GM23338 (cell line): ENCODE data around the gene RTL1. TPM values are rescaled to one million over a fixed set of nuclear protein-coding genes. Genes with fewer than 3 reads are reported as not detected.

ENCODE experiments used
- ATAC-seq: fragments of 200-7000 bp; cut with Tn5 transposase; 3 replicates; pipeline ENCODE4 v1.9.1; 2020
- DNase-seq: peaks from one replicate; pipeline ENCODE4 v3.0.0-alpha.2; 2015; ENCODE audit warnings: low spot score
- H2AFZ ChIP-seq: fragments of 200-600 bp; sonication (generic); 2 replicates; pipeline ENCODE4 v1.8.0; 2016; ENCODE audit warnings: antibody characterized with exemption, mild to moderate bottlenecking, moderate library complexity
- H3F3A ChIP-seq: fragments of 200-600 bp; sonication (generic); replicated peaks from 2 replicates; pipeline ENCODE4 v1.8.0; 2017; ENCODE audit warnings: antibody characterized with exemption, mixed run types, low read depth
- H3K27ac ChIP-seq: fragments of 200-600 bp; sonication (generic); 2 replicates; pipeline ENCODE4 v1.6.1; 2016; ENCODE audit warnings: low read depth
- H3K27me3 ChIP-seq: fragments of 200-600 bp; sonication (generic); 2 replicates; pipeline ENCODE4 v1.8.0; 2016; ENCODE audit warnings: mild to moderate bottlenecking, mixed run types, moderate library complexity; ENCODE audit not compliant: insufficient read depth
- H3K36me3 ChIP-seq: fragments of 200-600 bp; sonication (generic); 2 replicates; pipeline ENCODE4 v1.8.0; 2016; ENCODE audit warnings: mild to moderate bottlenecking; ENCODE audit not compliant: insufficient read depth
- H3K4me1 ChIP-seq: fragments of 200-600 bp; sonication (generic); 2 replicates; pipeline ENCODE4 v1.8.0; 2016; ENCODE audit warnings: mild to moderate bottlenecking, moderate library complexity; ENCODE audit not compliant: insufficient read depth
- H3K4me2 ChIP-seq: fragments of 200-600 bp; sonication (generic); 2 replicates; pipeline ENCODE4 v1.7.1; 2017; ENCODE audit warnings: mixed run types
- H3K4me3 ChIP-seq: fragments of 200-600 bp; sonication (generic); 2 replicates; pipeline ENCODE4 v1.6.1; 2016; ENCODE audit warnings: mixed run types
- H3K79me2 ChIP-seq: fragments of 200-600 bp; sonication (generic); replicated peaks from 2 replicates; pipeline ENCODE4 v1.8.0; 2017; ENCODE audit warnings: mild to moderate bottlenecking; ENCODE audit not compliant: insufficient read depth
- H3K9me2 ChIP-seq: fragments of 200-600 bp; sonication (generic); 2 replicates; pipeline ENCODE4 v1.8.0; 2017; ENCODE audit not compliant: insufficient read depth
- H4K20me1 ChIP-seq: fragments of 200-600 bp; sonication (generic); replicated peaks from 2 replicates; pipeline ENCODE4 v1.8.0; 2017; ENCODE audit warnings: mild to moderate bottlenecking; ENCODE audit not compliant: insufficient read depth
- H3K27ac Mint-ChIP-seq: 2 replicates; pipeline ENCODE4 v1.8.0; 2020; ENCODE audit warnings: inconsistent platforms, mild to moderate bottlenecking, moderate library complexity, mixed read lengths
- H3K27me3 Mint-ChIP-seq: 3 replicates; pipeline ENCODE4 v1.8.0; 2022; ENCODE audit warnings: low read depth, mild to moderate bottlenecking, moderate library complexity, mixed read lengths, inconsistent platforms; ENCODE audit not compliant: insufficient read depth, poor library complexity
- H3K36me3 Mint-ChIP-seq: 3 replicates; pipeline ENCODE4 v1.8.0; 2021; ENCODE audit warnings: low read depth, mild to moderate bottlenecking, inconsistent platforms, moderate library complexity, mixed read lengths
- H3K4me1 Mint-ChIP-seq: 3 replicates; pipeline ENCODE4 v1.8.0; 2020; ENCODE audit warnings: mild to moderate bottlenecking, inconsistent platforms, mixed read lengths
- H3K4me3 Mint-ChIP-seq: 3 replicates; pipeline ENCODE4 v1.8.0; 2021; ENCODE audit warnings: moderate library complexity, mild to moderate bottlenecking, inconsistent platforms, mixed read lengths
- H3K9me3 Mint-ChIP-seq: 3 replicates; pipeline ENCODE4 v1.8.0; 2020; ENCODE audit warnings: moderate library complexity, mild to moderate bottlenecking, inconsistent platforms, mixed read lengths
- CTCF ChIP-seq, 2 experiments: fragments of 200-600 bp in 1 of 2; sonication (generic) in 1 of 2; conservative IDR thresholded peaks; 2 replicates each; pipeline versions ENCODE4 v1.5.1 to v1.6.1; 2016 to 2017; ENCODE audit warnings: antibody characterized with exemption in 2 of 2, low read depth in 2 of 2, mild to moderate bottlenecking in 2 of 2, moderate library complexity in 1 of 2
- EZH2phosphoT487 ChIP-seq: fragments of 200-600 bp; sonication (generic); IDR thresholded peaks from one replicate; pipeline ENCODE4 v1.8.1; 2018; ENCODE audit warnings: antibody characterized with exemption; ENCODE audit not compliant: unreplicated experiment
- JUNB ChIP-seq: IDR thresholded peaks from one replicate; pipeline ENCODE4 v1.6.1; 2016; ENCODE audit warnings: antibody characterized with exemption; ENCODE audit not compliant: unreplicated experiment
- NANOG ChIP-seq: IDR thresholded peaks from 2 replicates; pipeline ENCODE4 v1.6.1; 2016; ENCODE audit warnings: antibody characterized with exemption, borderline replicate concordance
- POLR2AphosphoS5 ChIP-seq: IDR thresholded peaks from 2 replicates; pipeline ENCODE4 v1.6.1; 2016; ENCODE audit warnings: antibody characterized with exemption, low read depth
- STAT1 ChIP-seq: IDR thresholded peaks from one replicate; pipeline ENCODE4 v1.6.1; 2016; ENCODE audit warnings: antibody characterized with exemption; ENCODE audit not compliant: unreplicated experiment
- ZNF114 ChIP-seq: fragments of 250-450 bp; sonication (Bioruptor Pico); IDR thresholded peaks from 2 replicates; pipeline ENCODE4 v1.5.0; 2020; ENCODE audit warnings: mild to moderate bottlenecking, moderate library complexity
- ZNF331 ChIP-seq: fragments of 250-450 bp; sonication (Bioruptor Pico); IDR thresholded peaks from 2 replicates; pipeline ENCODE4 v1.5.0; 2020; ENCODE audit warnings: low read depth, mild to moderate bottlenecking, moderate library complexity
- polyA plus RNA-seq: library from polyadenylated mRNA; unstranded; fragments of >200 nt; fragmentation: Nextera tagmentation; extraction: Ambion mirVana; gene quantifications from 2 replicates; pipeline ENCODE4 v1.2.1, GENCODE V29; 2016
- total RNA-seq: library from RNA; depleted of rRNA; stranded (reverse); fragments of >200 nt; shearing (Covaris generic); gene quantifications from 2 replicates; pipeline ENCODE4 v1.2.3, GENCODE V29; 2014

RTL1 gene
- total and polyA plus RNA-seq, 2 experiments from 2014 or later: not detected

GRCh38 chr14:100902295-100903133 is 1.0 kb downstream of the RTL1 start:
- Histone ChIP-seq H4K20me1 (no peaks in the 10 kb centered on the region; the same call in 1 of the 2 replicates), H3K9me2 (no peaks in the 10 kb centered on the region), H3K4me2 (peak overlapping the region; percentile 64), H3F3A (no peaks in the 10 kb centered on the region), H3K4me1 (peaks cover 37% of the 10 kb centered on the region), H3K4me3 (no peak overlapping the region), H3K79me2 (no peaks in the 10 kb centered on the region), H2AFZ (peak overlapping the region; percentile 72), H3K27me3 (peaks cover 38% of the 10 kb centered on the region), H3K27ac (no peak overlapping the region), H3K36me3 (no peaks in the 10 kb centered on the region)
- DNase-seq (peak; percentile 71), ATAC-seq (peak; percentile 38)
- H3K4me1 Mint-ChIP-seq: peaks cover 54% of the 10 kb centered on the region
- peaks cover 6% of the 10 kb centered on the region; the same call in 2 of the 3 replicates for H3K36me3 Mint-ChIP-seq
- no peak overlapping the region for H3K27ac Mint-ChIP-seq
- H3K4me3 Mint-ChIP-seq: peak overlapping the region; percentile 48; the same call in 2 of the 3 replicates
- peaks cover 13% of the 10 kb centered on the region for H3K9me3 Mint-ChIP-seq
- TF ChIP-seq STAT1 (no peak), CTCF (conservative IDR thresholded peaks at IDR 0.05; ENCODE audit: low read depth in 2 of 2) (peak; percentile 65)
- H3K27me3 Mint-ChIP-seq: peaks cover 50% of the 10 kb centered on the region

GRCh38 chr14:100901391-100902183 is 1.9 kb downstream of the RTL1 start:
- Histone ChIP-seq H3K4me1 (peaks cover 37% of the 10 kb centered on the region), H3F3A (no peaks in the 10 kb centered on the region), H2AFZ (no peak overlapping the region), H3K4me3 (no peak overlapping the region), H3K27ac (no peak overlapping the region), H3K79me2 (no peaks in the 10 kb centered on the region), H3K27me3 (peaks cover 38% of the 10 kb centered on the region), H3K9me2 (no peaks in the 10 kb centered on the region), H3K36me3 (no peaks in the 10 kb centered on the region), H4K20me1 (no peaks in the 10 kb centered on the region; the same call in 1 of the 2 replicates), H3K4me2 (no peak overlapping the region)
- no peak overlapping the region for H3K27ac Mint-ChIP-seq
- H3K4me3 Mint-ChIP-seq: no peak overlapping the region
- H3K27me3 Mint-ChIP-seq: peaks cover 50% of the 10 kb centered on the region
- TF ChIP-seq EZH2phosphoT487 (no peak), ZNF331 (CRISPR knock-in tag) (no peak), POLR2AphosphoS5 (no peak), JUNB (no peak), ZNF114 (CRISPR knock-in tag) (no peak), NANOG (no peak), CTCF (conservative IDR thresholded peaks at IDR 0.05; ENCODE audit: low read depth in 2 of 2) (no peak)
- DNase-seq (no peak), ATAC-seq (no peak)
- peaks cover 6% of the 10 kb centered on the region; the same call in 2 of the 3 replicates for H3K36me3 Mint-ChIP-seq
- peaks cover 59% of the 10 kb centered on the region for H3K4me1 Mint-ChIP-seq
- H3K9me3 Mint-ChIP-seq: peaks cover 13% of the 10 kb centered on the region
